Measurements from ENCODE around the gene AVPI1.

DNA sequence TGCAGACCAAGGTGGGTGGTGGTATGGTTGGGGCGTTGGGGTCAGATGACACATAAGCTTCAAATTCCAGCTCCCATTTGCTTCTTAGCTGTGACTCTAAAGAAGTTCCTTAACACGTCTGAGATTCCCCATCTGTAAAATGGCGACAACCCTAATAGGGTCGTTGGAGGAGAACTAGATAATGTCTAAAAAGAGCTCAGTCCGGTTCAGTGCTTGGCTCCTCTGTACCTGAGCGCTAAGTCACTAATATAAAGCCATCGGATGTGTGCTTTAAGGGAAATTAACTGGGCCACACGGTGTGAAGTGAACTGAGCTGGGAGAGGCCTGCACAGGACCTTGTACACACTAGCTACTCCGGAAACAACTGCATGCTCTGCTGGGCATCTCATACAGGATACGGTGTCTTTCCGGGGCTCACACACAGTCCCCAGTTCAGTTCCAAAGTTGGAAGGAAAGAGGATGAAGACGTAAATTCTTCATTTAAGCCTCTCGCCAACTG lies 49.4 kb upstream of the AVPI1 start:
- TF ChIP-seq, protein P1, sequence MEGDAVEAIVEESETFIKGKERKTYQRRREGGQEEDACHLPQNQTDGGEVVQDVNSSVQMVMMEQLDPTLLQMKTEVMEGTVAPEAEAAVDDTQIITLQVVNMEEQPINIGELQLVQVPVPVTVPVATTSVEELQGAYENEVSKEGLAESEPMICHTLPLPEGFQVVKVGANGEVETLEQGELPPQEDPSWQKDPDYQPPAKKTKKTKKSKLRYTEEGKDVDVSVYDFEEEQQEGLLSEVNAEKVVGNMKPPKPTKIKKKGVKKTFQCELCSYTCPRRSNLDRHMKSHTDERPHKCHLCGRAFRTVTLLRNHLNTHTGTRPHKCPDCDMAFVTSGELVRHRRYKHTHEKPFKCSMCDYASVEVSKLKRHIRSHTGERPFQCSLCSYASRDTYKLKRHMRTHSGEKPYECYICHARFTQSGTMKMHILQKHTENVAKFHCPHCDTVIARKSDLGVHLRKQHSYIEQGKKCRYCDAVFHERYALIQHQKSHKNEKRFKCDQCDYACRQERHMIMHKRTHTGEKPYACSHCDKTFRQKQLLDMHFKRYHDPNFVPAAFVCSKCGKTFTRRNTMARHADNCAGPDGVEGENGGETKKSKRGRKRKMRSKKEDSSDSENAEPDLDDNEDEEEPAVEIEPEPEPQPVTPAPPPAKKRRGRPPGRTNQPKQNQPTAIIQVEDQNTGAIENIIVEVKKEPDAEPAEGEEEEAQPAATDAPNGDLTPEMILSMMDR (IDR thresholded peaks at IDR 0.05) = no peak
- TF ChIP-seq POLR2A (IDR thresholded peaks at IDR 0.05) = no peak
